H1 (cell line): Measurements from ENCODE around the gene OSBPL5. TPM values are rescaled to one million over a fixed set of nuclear protein-coding genes. Genes with fewer than 3 reads are reported as not detected.

Experiments
- BACH1 ChIP-seq: IDR thresholded peaks from 2 replicates; pipeline ENCODE4 v1.6.1; 2012; ENCODE audit warnings: low read length, improper control_type of control experiment
- CEBPB ChIP-seq: IDR thresholded peaks from 2 replicates; pipeline ENCODE4 v1.6.1; 2012; ENCODE audit warnings: low read depth, low read length
- CHD1 ChIP-seq: IDR thresholded peaks from 2 replicates; pipeline ENCODE4 v1.6.1; 2012; ENCODE audit warnings: low read depth, low read length, improper control_type of control experiment
- CHD2 ChIP-seq: IDR thresholded peaks from 2 replicates; pipeline ENCODE4 v1.6.1; 2012; ENCODE audit warnings: low read length, improper control_type of control experiment
- CTCF ChIP-seq, 3 experiments: IDR thresholded peaks; 1 replicate in 2 of 3; 2 replicates in 1 of 3; pipeline versions ENCODE4 v1.5.1 to v1.6.1; 2011; ENCODE audit warnings: low read length in 3 of 3, mild to moderate bottlenecking in 3 of 3, inconsistent platforms in 2 of 3, low read depth in 1 of 3, moderate library complexity in 1 of 3; ENCODE audit not compliant: insufficient read depth in 1 of 3; ENCODE audit errors: control extremely low read depth in 1 of 3
- E2F6 ChIP-seq: IDR thresholded peaks from 2 replicates; pipeline ENCODE4 v1.6.1; 2012; ENCODE audit warnings: inconsistent platforms
- HDAC6 ChIP-seq: IDR thresholded peaks from one replicate; pipeline ENCODE4 v1.7.1; 2012; ENCODE audit warnings: low read depth, mild to moderate bottlenecking, inconsistent platforms, low read length, moderate library complexity
- PHF8 ChIP-seq: fragments of 200-600 bp; sonication (generic); conservative IDR thresholded peaks from 2 replicates; pipeline ENCODE4 v1.7.1; 2012; ENCODE audit warnings: low read depth, mild to moderate bottlenecking, inconsistent platforms, low read length, moderate library complexity
- RFX5 ChIP-seq: IDR thresholded peaks from 2 replicates; pipeline ENCODE4 v1.6.1; 2011; ENCODE audit warnings: low read depth, low read length, improper control_type of control experiment, borderline replicate concordance
- SIX5 ChIP-seq: IDR thresholded peaks from 2 replicates; pipeline ENCODE4 v1.6.1; 2011; ENCODE audit warnings: mild to moderate bottlenecking, low read depth, low read length
- SP1 ChIP-seq: IDR thresholded peaks from 2 replicates; pipeline ENCODE4 v1.6.1; 2011; ENCODE audit warnings: low read depth, low read length
- polyA plus RNA-seq, 7 experiments: library from polyadenylated mRNA; depleted of rRNA in 3 of 7; stranded (reverse) in 5 of 7; unstranded in 2 of 7; fragments of >200 nt in 5 of 7; fragments of 200-250 nt in 2 of 7; gene quantifications; 1 replicate in 5 of 7; 2 replicates in 1 of 7; 4 replicates in 1 of 7; pipeline versions ENCODE4 v1.2.1 to v1.2.3, GENCODE V29; 2011 to 2013; ENCODE audit warnings: missing spikeins in 2 of 7, mixed read lengths in 2 of 7
- total RNA-seq: library from RNA; stranded (reverse); fragmentation: NEBNext Ultra II Directional; extraction: Animal tissue kit (Norgen Biotek cat#: 25700); gene quantifications from 2 replicates; pipeline ENCODE4 v1.2.1, GENCODE V29; 2021

Gene OSBPL5
- total and polyA plus RNA-seq, 2 of the 8 experiments (the other 6 are each of a cell fraction or from before 2014, with no cell fraction given) = 3.4 to 9.9 TPM

- TF ChIP-seq RFX5 = no peak
- TF ChIP-seq SIX5 = no peak
- TF ChIP-seq E2F6 = no peak
- no peak for TF ChIP-seq SP1
- TF ChIP-seq CTCF (IDR thresholded peaks at IDR 0.05; ENCODE audit: control extremely low read depth in 1 of 3, insufficient read depth in 1 of 3, low read depth in 1 of 3, low read length in 3 of 3) = no peak
- TF ChIP-seq PHF8 = no peak
- TF ChIP-seq CHD1 = no peak
- no peak for TF ChIP-seq CHD2
- TF ChIP-seq HDAC6 = no peak
- no peak for TF ChIP-seq CEBPB
- no peak for TF ChIP-seq BACH1
Measured at GRCh38 chr11:3166268-3167142, 1.4 kb upstream of the OSBPL5 start (continued).
